Measurements from ENCODE around the gene PCDHB12. TPM values are rescaled to one million over a fixed set of nuclear protein-coding genes. Genes with fewer than 3 reads are reported as not detected.
"Not testable (repeated sequence)": the region's sequence is repeated elsewhere in the genome, so short reads cannot be mapped to it uniquely, and the experiment has no call there.

Gene PCDHB12
- polyA plus RNA-seq, 1 donor (not counting 4 experiments of a cell fraction or from before 2014, with no cell fraction given): not detected

- no peak for FAIRE-seq
- H3K4me3 ChIP-seq (ENCODE audit: control insufficient read depth in 2 of 3, extremely low read depth in 1 of 3, insufficient read depth in 2 of 3, low read depth in 1 of 3, low read length in 3 of 3): no peak overlapping the region
- no peaks in the 10 kb centered on the region for H3K79me2 ChIP-seq (ENCODE audit: control insufficient read depth, insufficient read depth, low read length)
- no peaks in the 10 kb centered on the region for H3K9me1 ChIP-seq (ENCODE audit: control insufficient read depth, extremely low read depth, insufficient read depth, low read length)
- TF ChIP-seq EZH2 (IDR thresholded peaks at IDR 0.05; ENCODE audit: low read length): no peak
- no peak for TF ChIP-seq CTCF (optimal IDR thresholded peaks at IDR 0.05 in 1 of 3, IDR thresholded peaks at IDR 0.05 in 1 of 3, conservative IDR thresholded peaks at IDR 0.05 in 1 of 3; ENCODE audit: extremely low read depth in 1 of 3, insufficient read depth in 2 of 3, low read length in 3 of 3)
- no peak overlapping the region for H3K27ac ChIP-seq (ENCODE audit: control insufficient read depth, insufficient read depth, low read length)
- no peaks in the 10 kb centered on the region for H3K4me1 ChIP-seq (ENCODE audit: control insufficient read depth, extremely low read depth, insufficient read depth, low read length)
- H3K27me3 ChIP-seq (ENCODE audit: control insufficient read depth, extremely low read depth, insufficient read depth, low read length): no peaks in the 10 kb centered on the region
- H3K9me3 ChIP-seq (ENCODE audit: control insufficient read depth, low read depth, low read length): peaks cover 2% of the 10 kb centered on the region
- no peaks in the 10 kb centered on the region for H4K20me1 ChIP-seq (ENCODE audit: control insufficient read depth, extremely low read depth, insufficient read depth, low read length)
- H3K9ac ChIP-seq (ENCODE audit: control insufficient read depth, extremely low read depth, insufficient read depth, low read length): no peak overlapping the region
- no peak for DNase-seq (ENCODE audit: low read depth, low spot score)
- H3K36me3 ChIP-seq (ENCODE audit: control insufficient read depth in 2 of 2, extremely low read depth in 1 of 2, insufficient read depth in 2 of 2, low read length in 2 of 2): no peaks in the 10 kb centered on the region
- H2AFZ ChIP-seq (ENCODE audit: control insufficient read depth, low read length): no peak overlapping the region
- H3K4me2 ChIP-seq (ENCODE audit: control insufficient read depth, extremely low read depth, insufficient read depth, low read depth, low read length): no peak overlapping the region
- dilution Hi-C loops (cut with MboI; ENCODE audit: extremely low pct_ligation_motif_present, low sequenced_read_pairs): no loop called here
These were observed 25.7 kb downstream of the PCDHB12 start for GRCh38 chr5:141234109-141234667.

GRCh38 chr5:141235922-141236321, 27.4 kb downstream of the PCDHB12 start:
- H3K36me3 ChIP-seq (ENCODE audit: control insufficient read depth in 2 of 2, extremely low read depth in 1 of 2, insufficient read depth in 2 of 2, low read length in 2 of 2); H3K4me3 ChIP-seq (ENCODE audit: control insufficient read depth in 2 of 3, extremely low read depth in 1 of 3, insufficient read depth in 2 of 3, low read depth in 1 of 3, low read length in 3 of 3); H3K4me2 ChIP-seq (ENCODE audit: control insufficient read depth, extremely low read depth, insufficient read depth, low read depth, low read length); FAIRE-seq; H3K9ac ChIP-seq (ENCODE audit: control insufficient read depth, extremely low read depth, insufficient read depth, low read length); H3K4me1 ChIP-seq (ENCODE audit: control insufficient read depth, extremely low read depth, insufficient read depth, low read length); H3K27ac ChIP-seq (ENCODE audit: control insufficient read depth, insufficient read depth, low read length); H3K79me2 ChIP-seq (ENCODE audit: control insufficient read depth, insufficient read depth, low read length); H2AFZ ChIP-seq (ENCODE audit: control insufficient read depth, low read length); H3K9me1 ChIP-seq (ENCODE audit: control insufficient read depth, extremely low read depth, insufficient read depth, low read length); H3K9me3 ChIP-seq (ENCODE audit: control insufficient read depth, low read depth, low read length); DNase-seq (ENCODE audit: low read depth, low spot score); H3K27me3 ChIP-seq (ENCODE audit: control insufficient read depth, extremely low read depth, insufficient read depth, low read length); dilution Hi-C loops (cut with MboI; ENCODE audit: extremely low pct_ligation_motif_present, low sequenced_read_pairs); H4K20me1 ChIP-seq (ENCODE audit: control insufficient read depth, extremely low read depth, insufficient read depth, low read length): not testable (repeated sequence)
